ENCODE measurements around the gene GRAP. TPM values are rescaled to one million over a fixed set of nuclear protein-coding genes. Genes with fewer than 3 reads are reported as not detected.

GRAP gene
- total RNA-seq, 4 donors from 2014 or later, result 1.1 to 7.1 (median 4.1) TPM

Small RNA genes lying within 50 kb of the gene (small RNA-seq; reads per million reads assigned to genes)
- 0 reads per million in 4 donors for gene AC090286.3

Other genes starting within 250 kb of the GRAP start
- 10 to 100 TPM; 20.9 to 27.6 (median 23.4) TPM for gene PRPSAP2, start 188.8 kb downstream of the GRAP start, total RNA-seq
- gene SLC5A10, start 94.8 kb downstream of the GRAP start, total RNA-seq, result not detected
- 10 to 100 TPM in 3 of 4 donors, 1 to 10 TPM in 1; 6.7 to 17.9 (median 11.7) TPM for gene FAM83G, start 42.2 kb downstream of the GRAP start, total RNA-seq
- 1 to 10 TPM in 2 of 4 donors, not detected in 2; 2.2 to 6.9 TPM for gene GRAPL, start 80.6 kb upstream of the GRAP start, total RNA-seq
- 100 to 1,000 TPM in 1 of 4 donors, 10 to 100 TPM in 3; 30.7 to 156 (median 45.1) TPM for gene EPN2, start 190.4 kb upstream of the GRAP start, total RNA-seq

All from gastroesophageal sphincter (tissue), 4 donors.